Measurements from ENCODE around the gene MAPRE3. TPM values are rescaled to one million over a fixed set of nuclear protein-coding genes. Genes with fewer than 3 reads are reported as not detected.

MAPRE3 gene
- total RNA-seq, 1 donor from 2014 or later = 23.0 TPM

DNA sequence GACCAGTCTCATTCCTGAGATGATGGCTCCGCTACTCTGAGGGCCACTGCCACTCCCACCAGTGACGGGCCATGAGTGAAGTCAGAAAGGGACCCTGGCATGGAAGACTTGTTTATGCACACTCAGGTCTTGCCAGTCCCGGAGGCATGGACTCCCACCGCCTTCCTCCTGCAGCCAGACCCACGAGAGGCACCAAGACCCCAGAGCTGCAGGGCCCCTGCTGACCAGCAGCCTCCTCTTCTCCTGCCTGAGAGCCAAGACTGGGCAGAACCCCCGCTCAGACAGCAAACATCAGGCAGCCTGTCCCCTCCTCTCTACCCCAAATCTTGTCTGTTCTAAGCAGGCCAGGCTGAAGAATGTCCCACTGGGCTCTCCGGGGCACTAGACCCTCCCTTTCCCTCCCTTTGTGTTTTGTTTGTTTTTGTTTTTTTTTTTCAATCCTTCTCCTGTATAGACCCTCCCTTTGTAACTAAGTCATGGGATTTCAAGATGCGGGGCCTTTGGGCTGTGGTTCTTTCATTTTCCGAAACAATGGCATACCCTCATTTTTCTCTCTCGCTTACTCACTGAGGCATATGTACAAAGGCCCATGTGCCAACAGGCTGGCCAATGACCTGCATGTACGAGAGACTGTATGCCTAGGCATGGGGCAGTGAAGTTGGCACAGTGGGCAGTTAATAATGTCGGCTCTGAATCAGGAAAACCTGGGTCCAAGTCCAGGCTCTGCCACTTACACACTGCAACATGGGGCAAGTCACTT, 24.3 kb upstream of the MAPRE3 start:
- no peak for ATAC-seq
- Histone ChIP-seq H3K9me3 (no peaks in the 10 kb centered on the region), H3K36me3 (no peaks in the 10 kb centered on the region), H3K27me3 (peaks cover 30% of the 10 kb centered on the region), H3K4me3 (no peak overlapping the region), H3K27ac (no peak overlapping the region), H3K4me1 (no peaks in the 10 kb centered on the region)
- TF ChIP-seq CTCF (IDR thresholded peaks at IDR 0.05) = no peak
- intact Hi-C loops (cut with DNase I) = no loop called here
- DNase-seq = no peak

DNA sequence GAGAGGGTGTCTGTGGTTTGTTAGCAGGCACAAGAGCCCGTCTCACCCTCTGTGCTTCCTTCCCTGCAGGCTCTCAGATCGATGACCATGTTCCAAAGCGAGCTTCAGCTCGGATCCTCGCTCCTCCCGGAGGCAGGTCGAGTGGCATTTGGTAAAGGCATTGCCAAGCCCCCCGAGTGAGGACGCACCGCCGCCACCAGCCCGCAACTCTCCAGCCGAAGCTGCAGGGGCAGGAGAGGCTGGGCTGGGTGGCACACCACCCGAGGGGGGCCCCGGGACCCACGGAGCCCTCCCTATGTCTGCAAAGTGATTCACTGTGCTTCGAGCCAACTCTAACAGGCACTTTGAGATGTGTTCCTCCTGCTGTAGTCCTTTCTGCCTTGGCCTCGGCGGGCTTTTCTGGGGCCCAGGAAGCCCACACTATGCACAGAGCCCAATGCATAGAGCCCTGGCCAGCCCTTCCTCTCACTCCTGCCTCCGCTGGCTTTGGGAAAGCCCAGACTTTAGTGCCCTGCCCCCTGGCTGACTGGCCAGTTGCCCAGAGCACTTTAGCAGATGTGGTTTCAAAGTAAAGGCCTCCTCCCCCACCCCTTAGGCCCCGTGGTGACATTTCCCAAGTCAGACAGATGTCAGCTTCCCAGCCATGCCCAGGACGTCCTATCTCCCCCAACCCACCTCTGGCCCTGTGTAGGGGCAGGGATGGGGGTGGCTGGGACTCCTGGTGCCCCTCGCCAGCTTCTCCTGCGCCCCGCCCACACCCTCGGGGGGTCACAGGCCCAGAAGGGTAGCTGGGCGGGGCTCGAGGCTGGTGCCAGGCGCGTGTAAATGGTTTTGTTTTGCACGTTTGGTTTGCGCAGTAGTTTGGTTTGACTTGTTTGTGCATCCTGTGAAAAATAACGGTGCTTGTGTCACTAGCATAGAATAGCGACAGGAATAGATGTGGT, 23.3 kb upstream of the MAPRE3 start:
- intact Hi-C loops (cut with DNase I) = no loop called here
- Histone ChIP-seq H3K27me3 (peaks cover 30% of the 10 kb centered on the region), H3K4me1 (no peaks in the 10 kb centered on the region), H3K27ac (no peak overlapping the region), H3K4me3 (no peak overlapping the region), H3K36me3 (no peaks in the 10 kb centered on the region), H3K9me3 (no peaks in the 10 kb centered on the region)
- ATAC-seq (peak; percentile 72), DNase-seq (peak; percentile 88)
- TF ChIP-seq CTCF (IDR thresholded peaks at IDR 0.05) = no peak

GRCh38 chr2:26948800-26949199, 21.6 kb upstream of the MAPRE3 start:
- H3K36me3 ChIP-seq = no peaks in the 10 kb centered on the region
- ATAC-seq (no peak), DNase-seq (no peak)
- no peaks in the 10 kb centered on the region for H3K4me1 ChIP-seq
- H3K27me3 ChIP-seq = peaks cover 19% of the 10 kb centered on the region
- intact Hi-C loops (cut with DNase I) = no loop called here
- TF ChIP-seq CTCF (IDR thresholded peaks at IDR 0.05) = no peak
- no peak overlapping the region for H3K27ac ChIP-seq
- no peaks in the 10 kb centered on the region for H3K9me3 ChIP-seq
- no peak overlapping the region for H3K4me3 ChIP-seq

GRCh38 chr2:26950246-26950645, 20.2 kb upstream of the MAPRE3 start:
- no peaks in the 10 kb centered on the region for H3K36me3 ChIP-seq
- intact Hi-C loops (cut with DNase I) = no loop called here
- DNase-seq = no peak
- peaks cover 8% of the 10 kb centered on the region for H3K27me3 ChIP-seq
- no peak for TF ChIP-seq CTCF (IDR thresholded peaks at IDR 0.05)
- H3K9me3 ChIP-seq = no peaks in the 10 kb centered on the region
- no peak for ATAC-seq
- H3K27ac ChIP-seq = no peak overlapping the region
- H3K4me3 ChIP-seq = no peak overlapping the region
- no peaks in the 10 kb centered on the region for H3K4me1 ChIP-seq

DNA sequence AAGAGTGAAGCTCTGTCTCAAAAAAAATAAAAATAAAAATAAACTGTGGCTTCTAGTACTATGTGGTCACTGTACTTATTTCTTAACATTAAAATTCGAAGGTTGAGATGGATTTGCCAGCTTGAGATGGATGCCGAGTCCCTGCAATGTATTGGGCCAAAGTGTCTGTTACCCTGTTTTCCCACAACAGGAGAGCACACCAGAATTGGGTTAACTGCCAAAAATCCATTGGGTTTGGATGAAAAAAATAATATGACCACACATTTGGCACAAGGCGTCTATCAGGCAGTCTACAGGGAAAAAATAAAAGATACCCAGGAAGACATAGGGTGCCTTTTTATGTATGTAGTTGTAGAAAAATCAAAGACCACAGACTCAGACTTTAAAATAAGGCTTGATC, 19.2 kb upstream of the MAPRE3 start:
- TF ChIP-seq CTCF (IDR thresholded peaks at IDR 0.05) = no peak
- Histone ChIP-seq H3K36me3 (no peaks in the 10 kb centered on the region), H3K27me3 (peaks cover 10% of the 10 kb centered on the region), H3K4me3 (no peak overlapping the region), H3K4me1 (no peaks in the 10 kb centered on the region), H3K27ac (no peak overlapping the region), H3K9me3 (no peaks in the 10 kb centered on the region)
- DNase-seq (no peak), ATAC-seq (no peak)
- intact Hi-C loops (cut with DNase I) = no loop called here
